ENCODE results near the gene DNASE2B. TPM values are rescaled to one million over a fixed set of nuclear protein-coding genes. Genes with fewer than 3 reads are reported as not detected.

The DNASE2B gene
- total RNA-seq, 1 donor from 2014 or later: 0.26 TPM

DNA sequence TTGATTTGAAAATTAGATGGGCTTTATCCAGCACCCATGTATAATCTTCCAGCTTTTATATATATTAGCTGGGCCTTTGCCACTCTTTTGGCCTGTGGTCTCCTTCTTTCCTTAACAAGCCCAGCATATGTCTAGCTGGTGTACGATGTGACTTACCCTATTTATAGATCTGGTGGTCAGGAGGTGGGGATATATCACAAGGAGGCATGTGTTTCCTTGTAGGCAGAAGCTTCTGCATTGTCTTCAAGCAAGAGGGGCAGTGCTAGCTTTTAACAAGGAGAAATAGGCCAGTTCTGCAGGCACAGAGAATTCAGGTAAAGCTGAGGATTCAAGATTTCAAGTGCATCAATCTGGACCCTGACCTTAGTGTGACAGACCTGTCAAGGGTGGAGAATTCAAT, 38.0 kb upstream of the DNASE2B start:
- no peaks in the 10 kb centered on the region for H3K27me3 Mint-ChIP-seq
- peaks cover 17% of the 10 kb centered on the region for H3K9me3 Mint-ChIP-seq (ENCODE audit: low read depth)
- DNase-seq (ENCODE audit: low spot score, unreplicated experiment): no peak
- TF ChIP-seq, protein P1, sequence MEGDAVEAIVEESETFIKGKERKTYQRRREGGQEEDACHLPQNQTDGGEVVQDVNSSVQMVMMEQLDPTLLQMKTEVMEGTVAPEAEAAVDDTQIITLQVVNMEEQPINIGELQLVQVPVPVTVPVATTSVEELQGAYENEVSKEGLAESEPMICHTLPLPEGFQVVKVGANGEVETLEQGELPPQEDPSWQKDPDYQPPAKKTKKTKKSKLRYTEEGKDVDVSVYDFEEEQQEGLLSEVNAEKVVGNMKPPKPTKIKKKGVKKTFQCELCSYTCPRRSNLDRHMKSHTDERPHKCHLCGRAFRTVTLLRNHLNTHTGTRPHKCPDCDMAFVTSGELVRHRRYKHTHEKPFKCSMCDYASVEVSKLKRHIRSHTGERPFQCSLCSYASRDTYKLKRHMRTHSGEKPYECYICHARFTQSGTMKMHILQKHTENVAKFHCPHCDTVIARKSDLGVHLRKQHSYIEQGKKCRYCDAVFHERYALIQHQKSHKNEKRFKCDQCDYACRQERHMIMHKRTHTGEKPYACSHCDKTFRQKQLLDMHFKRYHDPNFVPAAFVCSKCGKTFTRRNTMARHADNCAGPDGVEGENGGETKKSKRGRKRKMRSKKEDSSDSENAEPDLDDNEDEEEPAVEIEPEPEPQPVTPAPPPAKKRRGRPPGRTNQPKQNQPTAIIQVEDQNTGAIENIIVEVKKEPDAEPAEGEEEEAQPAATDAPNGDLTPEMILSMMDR (IDR thresholded peaks at IDR 0.05; ENCODE audit: unreplicated experiment): no peak
- no peak overlapping the region for H3K4me3 Mint-ChIP-seq (ENCODE audit: low read depth)
- H3K36me3 Mint-ChIP-seq (ENCODE audit: insufficient read depth): peaks cover 4% of the 10 kb centered on the region
- H3K4me1 Mint-ChIP-seq (ENCODE audit: low read depth): peaks cover 3% of the 10 kb centered on the region
- no peak overlapping the region for H3K27ac Mint-ChIP-seq

DNA sequence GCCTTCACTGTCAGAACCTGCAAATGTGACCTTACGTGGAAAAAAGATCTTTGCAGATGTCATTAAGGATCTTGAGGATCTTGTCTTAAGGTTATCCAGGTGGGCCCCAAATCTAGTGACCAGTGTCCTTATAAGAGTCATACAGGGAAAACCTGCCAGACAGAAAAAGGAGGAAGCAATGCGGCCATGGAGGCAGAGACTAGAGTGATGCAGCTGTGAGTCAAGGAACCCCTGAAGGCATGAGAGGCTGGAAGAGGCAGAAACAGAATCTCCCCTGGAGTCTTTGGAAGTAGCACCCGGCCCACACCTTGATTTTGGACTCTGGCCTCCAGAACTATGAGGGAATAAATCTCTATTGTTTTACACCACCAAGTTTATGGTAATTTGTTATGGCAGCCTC, 36.5 kb upstream of the DNASE2B start:
- Mint-ChIP-seq H3K4me3 (ENCODE audit: low read depth) (no peak overlapping the region), H3K9me3 (ENCODE audit: low read depth) (peaks cover 13% of the 10 kb centered on the region), H3K4me1 (ENCODE audit: low read depth) (peaks cover 7% of the 10 kb centered on the region), H3K27ac (no peak overlapping the region), H3K36me3 (ENCODE audit: insufficient read depth) (peaks cover 2% of the 10 kb centered on the region), H3K27me3 (no peaks in the 10 kb centered on the region)
- DNase-seq (ENCODE audit: low spot score, unreplicated experiment): no peak
- TF ChIP-seq, protein P1 (IDR thresholded peaks at IDR 0.05; ENCODE audit: unreplicated experiment): no peak

DNA sequence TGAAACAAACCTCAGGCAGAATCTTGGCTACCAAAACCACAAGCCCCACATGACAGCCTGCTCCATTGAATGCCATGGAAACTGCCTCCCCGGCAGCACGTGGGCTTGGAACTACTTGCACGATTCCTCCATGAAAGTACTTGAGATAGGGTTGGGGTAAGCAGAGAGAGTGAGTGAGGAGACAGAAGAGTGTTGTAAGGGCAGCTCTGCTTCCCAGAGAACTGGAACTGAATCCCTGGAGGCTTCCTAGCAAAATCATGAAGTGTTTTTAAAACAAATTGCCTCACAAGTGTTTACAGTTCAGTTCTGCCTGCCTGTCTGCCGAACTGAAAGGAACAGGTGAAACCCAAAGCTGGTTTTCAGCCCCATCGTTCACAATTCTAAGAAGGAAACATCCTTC, 35.3 kb upstream of the DNASE2B start:
- H3K4me3 Mint-ChIP-seq (ENCODE audit: low read depth): no peak overlapping the region
- no peak for DNase-seq (ENCODE audit: low spot score, unreplicated experiment)
- peaks cover 5% of the 10 kb centered on the region for H3K36me3 Mint-ChIP-seq (ENCODE audit: insufficient read depth)
- no peaks in the 10 kb centered on the region for H3K27me3 Mint-ChIP-seq
- H3K27ac Mint-ChIP-seq: peak overlapping the region; percentile 76
- peaks cover 17% of the 10 kb centered on the region for H3K9me3 Mint-ChIP-seq (ENCODE audit: low read depth)
- TF ChIP-seq, protein P1 (IDR thresholded peaks at IDR 0.05; ENCODE audit: unreplicated experiment): no peak
- peaks cover 7% of the 10 kb centered on the region for H3K4me1 Mint-ChIP-seq (ENCODE audit: low read depth)

DNA sequence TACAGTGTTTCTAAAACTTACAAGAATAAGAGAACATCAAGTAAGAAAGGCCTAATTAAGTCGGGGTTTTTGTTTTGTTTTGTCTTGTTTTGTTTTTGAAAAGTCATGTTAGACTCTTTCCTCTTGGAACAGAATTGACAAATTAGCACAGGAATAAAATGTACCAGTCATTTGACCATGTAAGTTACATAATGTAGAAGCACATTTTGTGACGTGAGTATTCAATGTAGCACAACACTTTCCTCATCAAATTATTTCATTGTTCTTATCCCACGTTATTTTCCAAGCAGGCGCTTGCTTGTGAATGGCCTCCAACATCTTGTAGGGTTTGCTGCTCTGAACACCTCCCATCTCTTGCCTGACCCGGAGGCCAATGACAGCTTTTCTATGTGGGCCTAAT, 34.7 kb upstream of the DNASE2B start:
- H3K36me3 Mint-ChIP-seq (ENCODE audit: insufficient read depth): peaks cover 5% of the 10 kb centered on the region
- no peak overlapping the region for H3K27ac Mint-ChIP-seq
- DNase-seq (ENCODE audit: low spot score, unreplicated experiment): no peak

DNA sequence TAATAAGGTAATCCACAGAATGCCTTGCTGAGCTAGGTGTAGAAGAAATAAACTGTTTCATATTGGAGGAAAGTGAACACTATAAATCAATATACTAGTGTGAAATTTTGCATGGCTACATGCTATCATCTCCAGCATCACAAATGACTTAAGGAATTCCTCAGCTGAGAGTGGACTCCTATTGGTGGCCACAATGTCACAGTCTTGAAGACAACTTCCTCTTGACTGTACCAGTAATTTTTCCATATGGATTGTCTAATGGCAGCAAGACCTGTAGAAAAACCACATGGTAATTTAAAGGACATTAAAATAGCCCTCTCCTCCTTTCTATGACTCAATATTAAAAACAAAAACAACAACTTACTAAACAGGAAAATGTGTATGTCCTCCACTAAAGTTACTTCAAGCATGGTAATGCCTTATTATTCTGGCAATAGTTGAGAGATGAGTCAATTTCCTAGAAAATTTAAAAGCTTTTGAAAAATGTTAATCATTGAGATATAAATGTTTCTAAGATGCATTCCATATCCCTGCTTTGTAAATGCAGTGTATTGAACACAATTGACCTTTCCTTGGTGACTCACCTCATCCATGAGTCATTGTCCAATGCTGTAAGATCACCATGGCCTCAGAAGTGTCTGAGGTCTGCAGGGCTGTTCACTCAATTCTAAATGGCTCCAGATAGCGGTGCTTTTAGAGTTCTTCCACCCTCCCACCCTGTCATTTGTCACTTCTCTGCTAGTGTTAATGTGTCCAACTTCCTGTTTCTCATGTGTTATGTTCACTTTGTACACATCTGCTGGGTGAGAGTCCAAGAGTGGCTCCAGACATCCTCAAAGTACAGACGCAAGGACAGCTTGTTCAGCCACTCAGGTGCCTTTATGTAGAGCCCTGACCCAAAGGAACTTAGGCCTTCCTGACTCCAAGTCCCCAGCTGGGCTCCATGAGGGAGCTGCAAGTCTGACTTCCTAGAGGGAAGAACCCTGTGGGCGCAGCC, 32.8 kb upstream of the DNASE2B start:
- TF ChIP-seq, protein P1 (IDR thresholded peaks at IDR 0.05; ENCODE audit: unreplicated experiment): no peak

More for the DNA sequence above, 34.7 kb upstream of the DNASE2B start:
- TF ChIP-seq, protein P1 (IDR thresholded peaks at IDR 0.05; ENCODE audit: unreplicated experiment): no peak
- no peak overlapping the region for H3K4me3 Mint-ChIP-seq (ENCODE audit: low read depth)
- peaks cover 16% of the 10 kb centered on the region for H3K9me3 Mint-ChIP-seq (ENCODE audit: low read depth)
- H3K27me3 Mint-ChIP-seq: no peaks in the 10 kb centered on the region
- H3K4me1 Mint-ChIP-seq (ENCODE audit: low read depth): peaks cover 7% of the 10 kb centered on the region

More for the DNA sequence above, 32.8 kb upstream of the DNASE2B start:
- no peak overlapping the region for H3K4me3 Mint-ChIP-seq (ENCODE audit: low read depth)
- DNase-seq (ENCODE audit: low spot score, unreplicated experiment): no peak
- H3K9me3 Mint-ChIP-seq (ENCODE audit: low read depth): peaks cover 23% of the 10 kb centered on the region
- peaks cover 5% of the 10 kb centered on the region for H3K36me3 Mint-ChIP-seq (ENCODE audit: insufficient read depth)
- peaks cover 7% of the 10 kb centered on the region for H3K4me1 Mint-ChIP-seq (ENCODE audit: low read depth)
- H3K27me3 Mint-ChIP-seq: no peaks in the 10 kb centered on the region
- no peak overlapping the region for H3K27ac Mint-ChIP-seq

Data from progenitor cell of endocrine pancreas (in vitro differentiated cells).